ENCODE results near the gene DQX1.
A peak's percentile ranks its signal among the peaks of the same experiment; 100 is the strongest.

Gene DQX1

GRCh38 chr2:74472086-74472944 is 53.7 kb downstream of the DQX1 start, which contains the start of gene MRPL53 (continued):
- TF ChIP-seq PRDM2 (tag by site-specific recombination; IDR thresholded peaks at IDR 0.05; ENCODE audit: borderline replicate concordance) (no peak), ZNF211 (tag by site-specific recombination; IDR thresholded peaks at IDR 0.05; ENCODE audit: low read depth) (no peak), ZNF654 (tag by site-specific recombination; IDR thresholded peaks at IDR 0.05; ENCODE audit: low read depth) (no peak), ZNF692 (tag by site-specific recombination; IDR thresholded peaks at IDR 0.05) (peak; percentile 66; the same call in 1 of the 2 replicates), ZNF843 (tag by site-specific recombination; IDR thresholded peaks at IDR 0.05) (peak; percentile 43; the same call in 1 of the 2 replicates), ZNF24 (tag by site-specific recombination; IDR thresholded peaks at IDR 0.05) (peak; percentile 45; the same call in 1 of the 2 replicates), ZNF830 (tag by site-specific recombination; IDR thresholded peaks at IDR 0.05; ENCODE audit: low read depth) (no peak), ZNF76 (tag by site-specific recombination; IDR thresholded peaks at IDR 0.05; ENCODE audit: borderline replicate concordance, low read depth) (peak; percentile 78), ZFP69B (tag by site-specific recombination; IDR thresholded peaks at IDR 0.05) (no peak), MYNN (tag by site-specific recombination; IDR thresholded peaks at IDR 0.05; ENCODE audit: borderline replicate concordance) (no peak), ZNF785 (tag by site-specific recombination; IDR thresholded peaks at IDR 0.05) (no peak), ZNF510 (tag by site-specific recombination; IDR thresholded peaks at IDR 0.05; ENCODE audit: insufficient replicate concordance) (no peak), ZNF19 (tag by site-specific recombination; IDR thresholded peaks at IDR 0.05; ENCODE audit: low read depth) (no peak), ZNF624 (tag by site-specific recombination; IDR thresholded peaks at IDR 0.05) (no peak), KLF1 (tag by site-specific recombination; IDR thresholded peaks at IDR 0.05) (no peak), ZEB2 (tag by site-specific recombination; IDR thresholded peaks at IDR 0.05) (0 out of 2 replicates have a peak, but pooled peaks have one; percentile 40), ZNF404 (tag by site-specific recombination; IDR thresholded peaks at IDR 0.05) (no peak), MZF1 (tag by site-specific recombination; IDR thresholded peaks at IDR 0.05; ENCODE audit: borderline replicate concordance) (no peak), ZNF37A (tag by site-specific recombination; IDR thresholded peaks at IDR 0.05) (no peak), ZNF776 (tag by site-specific recombination; IDR thresholded peaks at IDR 0.05; ENCODE audit: borderline replicate concordance) (no peak), ZSCAN5A (tag by site-specific recombination; IDR thresholded peaks at IDR 0.05) (0 out of 2 replicates have a peak, but pooled peaks have one; percentile 12), ZNF580 (tag by site-specific recombination; IDR thresholded peaks at IDR 0.05) (peak; percentile 66; the same call in 1 of the 2 replicates), OVOL3 (tag by site-specific recombination; IDR thresholded peaks at IDR 0.05) (peak; percentile 54), ZNF777 (tag by site-specific recombination; IDR thresholded peaks at IDR 0.05; ENCODE audit: borderline replicate concordance) (0 out of 2 replicates have a peak, but pooled peaks have one; percentile 41), ZNF701 (tag by site-specific recombination; IDR thresholded peaks at IDR 0.05) (no peak), ZNF449 (tag by site-specific recombination; IDR thresholded peaks at IDR 0.05) (no peak), ZNF488 (tag by site-specific recombination; IDR thresholded peaks at IDR 0.05) (no peak)
